Measurements from ENCODE around the gene AXL. TPM values are rescaled to one million over a fixed set of nuclear protein-coding genes. Genes with fewer than 3 reads are reported as not detected.

The AXL gene
- total and polyA plus RNA-seq, 9 of the 15 experiments (the other 6 are each of a cell fraction or from before 2014, with no cell fraction given) = 0.80 to 6.6 (median 1.6) TPM

GRCh38 chr19:41218249-41218614 is 791 bp upstream of the AXL start (continued):
- TF ChIP-seq ZNF511 (CRISPR knock-in tag; IDR thresholded peaks at IDR 0.05) (no peak), HNRNPL (IDR thresholded peaks at IDR 0.05; ENCODE audit: low read depth, low read length) (no peak), NFATC3 (IDR thresholded peaks at IDR 0.05) (no peak), CBX1 (IDR thresholded peaks at IDR 0.05; ENCODE audit: low read depth) (peak; percentile 70; the same call in 1 of the 2 replicates), SP2 (IDR thresholded peaks at IDR 0.05; ENCODE audit: extremely low read depth, low read depth, low read length, poor library complexity, severe bottlenecking) (no peak), KDM1A (IDR thresholded peaks at IDR 0.05) (peak; percentile 77 to 90), PTTG1 (tag; IDR thresholded peaks at IDR 0.05; ENCODE audit: low read depth) (no peak), ETS1 (conservative IDR thresholded peaks at IDR 0.05; ENCODE audit: control insufficient read depth, low read depth, low read length) (no peak), GABPB1 (CRISPR knock-in tag; IDR thresholded peaks at IDR 0.05) (peak; percentile 35; the same call in 1 of the 2 replicates), TGIF2 (CRISPR knock-in tag; IDR thresholded peaks at IDR 0.05) (no peak), FOSL1 (tag; conservative IDR thresholded peaks at IDR 0.05) (no peak), CAMTA2 (CRISPR knock-in tag; conservative IDR thresholded peaks at IDR 0.05) (no peak), E2F8 (IDR thresholded peaks at IDR 0.05; ENCODE audit: low read depth, partially characterized antibody) (no peak), COPS2 (conservative IDR thresholded peaks at IDR 0.05) (no peak), BCOR (IDR thresholded peaks at IDR 0.05) (peak; percentile 93), ZNF143 (CRISPR knock-in tag; IDR thresholded peaks at IDR 0.05) (no peak), NR2C2 (CRISPR knock-in tag; IDR thresholded peaks at IDR 0.05) (no peak), NR2C2 (tag; IDR thresholded peaks at IDR 0.05) (no peak), SMAD1 (IDR thresholded peaks at IDR 0.05; ENCODE audit: low read depth, low read length, partially characterized antibody) (no peak), ZBTB2 (IDR thresholded peaks at IDR 0.05) (no peak), LEF1 (IDR thresholded peaks at IDR 0.05) (no peak), TBP (optimal IDR thresholded peaks at IDR 0.05; ENCODE audit: low read depth, low read length) (no peak), ZNF134 (CRISPR knock-in tag; conservative IDR thresholded peaks at IDR 0.05) (no peak)
- TF ChIP-seq, protein P1, sequence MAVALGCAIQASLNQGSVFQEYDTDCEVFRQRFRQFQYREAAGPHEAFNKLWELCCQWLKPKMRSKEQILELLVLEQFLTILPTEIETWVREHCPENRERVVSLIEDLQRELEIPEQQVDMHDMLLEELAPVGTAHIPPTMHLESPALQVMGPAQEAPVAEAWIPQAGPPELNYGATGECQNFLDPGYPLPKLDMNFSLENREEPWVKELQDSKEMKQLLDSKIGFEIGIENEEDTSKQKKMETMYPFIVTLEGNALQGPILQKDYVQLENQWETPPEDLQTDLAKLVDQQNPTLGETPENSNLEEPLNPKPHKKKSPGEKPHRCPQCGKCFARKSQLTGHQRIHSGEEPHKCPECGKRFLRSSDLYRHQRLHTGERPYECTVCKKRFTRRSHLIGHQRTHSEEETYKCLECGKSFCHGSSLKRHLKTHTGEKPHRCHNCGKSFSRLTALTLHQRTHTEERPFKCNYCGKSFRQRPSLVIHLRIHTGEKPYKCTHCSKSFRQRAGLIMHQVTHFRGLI (CRISPR knock-in tag; IDR thresholded peaks at IDR 0.05) = no peak
